ENCODE data around the gene FRMPD2.
"Not testable (repeated sequence)": the region's sequence is repeated elsewhere in the genome, so short reads cannot be mapped to it uniquely, and the experiment has no call there.

- TF ChIP-seq POLR2A (IDR thresholded peaks at IDR 0.05; ENCODE audit: low read depth, low read length); RCOR1 (IDR thresholded peaks at IDR 0.05; ENCODE audit: insufficient replicate concordance, low read length); CEBPB (IDR thresholded peaks at IDR 0.05; ENCODE audit: low read depth, low read length); USF2 (IDR thresholded peaks at IDR 0.05; ENCODE audit: low read depth, low read length); SMC3 (IDR thresholded peaks at IDR 0.05; ENCODE audit: low read depth, low read length); FOS (IDR thresholded peaks at IDR 0.05; ENCODE audit: low read depth, low read length); RFX5 (IDR thresholded peaks at IDR 0.05; ENCODE audit: low read depth, low read length): not testable (repeated sequence)
- TF ChIP-seq, protein P1, sequence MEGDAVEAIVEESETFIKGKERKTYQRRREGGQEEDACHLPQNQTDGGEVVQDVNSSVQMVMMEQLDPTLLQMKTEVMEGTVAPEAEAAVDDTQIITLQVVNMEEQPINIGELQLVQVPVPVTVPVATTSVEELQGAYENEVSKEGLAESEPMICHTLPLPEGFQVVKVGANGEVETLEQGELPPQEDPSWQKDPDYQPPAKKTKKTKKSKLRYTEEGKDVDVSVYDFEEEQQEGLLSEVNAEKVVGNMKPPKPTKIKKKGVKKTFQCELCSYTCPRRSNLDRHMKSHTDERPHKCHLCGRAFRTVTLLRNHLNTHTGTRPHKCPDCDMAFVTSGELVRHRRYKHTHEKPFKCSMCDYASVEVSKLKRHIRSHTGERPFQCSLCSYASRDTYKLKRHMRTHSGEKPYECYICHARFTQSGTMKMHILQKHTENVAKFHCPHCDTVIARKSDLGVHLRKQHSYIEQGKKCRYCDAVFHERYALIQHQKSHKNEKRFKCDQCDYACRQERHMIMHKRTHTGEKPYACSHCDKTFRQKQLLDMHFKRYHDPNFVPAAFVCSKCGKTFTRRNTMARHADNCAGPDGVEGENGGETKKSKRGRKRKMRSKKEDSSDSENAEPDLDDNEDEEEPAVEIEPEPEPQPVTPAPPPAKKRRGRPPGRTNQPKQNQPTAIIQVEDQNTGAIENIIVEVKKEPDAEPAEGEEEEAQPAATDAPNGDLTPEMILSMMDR (conservative IDR thresholded peaks at IDR 0.05; ENCODE audit: low read depth, low read length): not testable (repeated sequence)
- TF ChIP-seq, protein P2, sequence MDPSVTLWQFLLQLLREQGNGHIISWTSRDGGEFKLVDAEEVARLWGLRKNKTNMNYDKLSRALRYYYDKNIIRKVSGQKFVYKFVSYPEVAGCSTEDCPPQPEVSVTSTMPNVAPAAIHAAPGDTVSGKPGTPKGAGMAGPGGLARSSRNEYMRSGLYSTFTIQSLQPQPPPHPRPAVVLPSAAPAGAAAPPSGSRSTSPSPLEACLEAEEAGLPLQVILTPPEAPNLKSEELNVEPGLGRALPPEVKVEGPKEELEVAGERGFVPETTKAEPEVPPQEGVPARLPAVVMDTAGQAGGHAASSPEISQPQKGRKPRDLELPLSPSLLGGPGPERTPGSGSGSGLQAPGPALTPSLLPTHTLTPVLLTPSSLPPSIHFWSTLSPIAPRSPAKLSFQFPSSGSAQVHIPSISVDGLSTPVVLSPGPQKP (IDR thresholded peaks at IDR 0.05; ENCODE audit: borderline replicate concordance, low read depth, low read length): not testable (repeated sequence)
Measured at GRCh38 chr10:48140949-48141348, 133.5 kb downstream of the FRMPD2 start.
